DMS153 (cell line): ENCODE results near the gene IFT81.
"Not testable (repeated sequence)": the region's sequence is repeated elsewhere in the genome, so short reads cannot be mapped to it uniquely, and the experiment has no call there.

ENCODE experiments used
- DNase-seq: peaks from one replicate; lab custom pipeline; 2025; lab: John Stamatoyannopoulos, UW

Gene IFT81

DNA sequence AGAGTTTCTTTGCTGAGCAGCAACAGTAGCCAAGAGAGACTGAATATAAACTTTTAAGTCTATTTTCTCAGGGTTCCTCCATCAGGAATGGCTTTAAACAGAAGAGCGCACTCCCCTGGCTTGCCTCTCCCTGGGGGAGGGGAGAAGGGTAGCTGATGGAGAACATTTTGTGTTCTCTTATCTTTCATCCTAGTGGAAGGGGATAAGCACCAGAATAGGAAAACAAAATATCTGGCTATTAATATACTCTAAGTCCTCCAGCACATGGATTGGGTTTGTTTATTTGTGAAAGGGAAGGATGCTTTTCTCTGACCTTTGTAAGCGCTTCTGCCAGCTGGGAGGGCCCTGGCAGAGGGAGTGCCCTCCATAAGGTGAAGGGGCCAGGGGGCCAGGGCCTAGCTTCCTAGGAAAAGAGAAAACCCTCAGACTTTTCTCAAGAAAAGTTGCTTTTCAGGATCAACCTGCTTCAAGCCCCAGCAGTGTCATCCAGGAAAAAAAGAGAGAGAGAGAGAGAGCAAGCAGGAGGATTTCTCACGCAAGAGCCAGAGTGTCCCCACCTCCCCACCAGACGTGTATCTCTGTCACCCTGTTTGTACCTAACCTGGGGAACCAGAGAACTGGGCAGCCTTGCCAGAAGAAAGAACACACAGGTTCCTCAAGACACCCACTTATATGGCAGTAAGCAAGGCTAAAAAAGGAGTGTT, 122.6 kb downstream of the IFT81 start:
- no peak for DNase-seq

DNA sequence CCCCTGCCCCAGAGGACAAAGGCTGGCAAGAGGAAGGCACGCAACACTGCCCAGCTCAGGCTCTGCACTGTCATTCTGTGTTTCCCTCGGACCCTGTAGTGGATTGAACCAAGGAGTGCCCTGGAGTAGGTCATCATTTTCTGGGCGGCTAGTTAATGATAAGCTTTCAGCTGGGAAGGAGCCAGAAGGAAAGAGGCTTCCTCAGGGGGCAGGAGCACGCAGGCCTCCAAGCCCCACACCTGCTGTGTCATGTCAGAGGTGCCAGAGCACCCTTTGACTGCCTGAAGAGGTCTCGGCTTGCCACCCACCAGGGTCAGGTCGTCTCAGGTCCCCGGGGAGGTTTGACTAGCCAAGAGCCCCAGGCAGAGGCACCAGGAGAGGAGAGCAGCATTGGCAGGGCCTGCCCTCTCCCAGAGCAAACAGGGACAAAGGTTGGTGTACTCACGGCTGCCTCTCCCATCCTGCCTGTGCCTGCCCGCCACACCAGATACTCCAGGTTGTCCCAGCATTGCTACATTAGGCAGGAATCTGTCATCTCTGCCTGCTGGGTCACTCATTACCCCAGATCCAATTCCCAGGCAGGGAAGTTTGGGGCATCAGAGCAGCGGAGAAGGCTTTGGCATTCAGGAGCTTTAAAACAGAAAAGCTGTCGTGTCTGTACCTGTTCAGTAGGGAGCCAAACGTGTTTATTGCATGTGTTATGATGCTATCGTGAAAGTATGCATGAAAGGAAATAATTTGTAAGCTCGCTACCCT, 123.4 kb downstream of the IFT81 start:
- no peak for DNase-seq

- DNase-seq: no peak
Observed at GRCh38 chr12:110248096-110248447, 123.9 kb downstream of the IFT81 start.

GRCh38 chr12:110249105-110249504, 124.9 kb downstream of the IFT81 start:
- no peak for DNase-seq

- DNase-seq: no peak
Observed at GRCh38 chr12:110249716-110250225, 125.6 kb downstream of the IFT81 start.

- no peak for DNase-seq
Observed at GRCh38 chr12:110251381-110251780, 127.2 kb downstream of the IFT81 start.

GRCh38 chr12:110252716-110253115, 128.6 kb downstream of the IFT81 start:
- no peak for DNase-seq

DNA sequence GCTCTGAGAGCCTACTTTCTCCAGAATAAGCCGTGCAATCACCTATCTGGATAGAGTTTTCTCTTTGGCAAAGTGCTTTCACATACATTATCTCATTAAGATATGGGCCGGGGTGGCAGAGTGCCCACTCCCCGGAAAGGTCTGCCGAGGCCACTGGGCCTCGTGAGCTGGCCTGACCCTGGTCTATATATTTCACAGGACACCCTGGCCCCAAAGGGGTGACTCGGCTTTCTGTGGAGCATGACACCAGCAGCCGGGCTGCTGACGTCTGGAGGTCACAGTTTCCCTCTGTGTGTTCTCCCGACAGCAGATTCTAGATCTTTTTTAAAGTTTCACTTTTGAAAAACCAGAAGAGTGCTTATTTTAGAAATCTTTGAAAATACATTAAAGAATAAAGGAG, 129.0 kb downstream of the IFT81 start:
- no peak for DNase-seq

GRCh38 chr12:110254971-110255540, 130.9 kb downstream of the IFT81 start:
- DNase-seq: no peak

DNA sequence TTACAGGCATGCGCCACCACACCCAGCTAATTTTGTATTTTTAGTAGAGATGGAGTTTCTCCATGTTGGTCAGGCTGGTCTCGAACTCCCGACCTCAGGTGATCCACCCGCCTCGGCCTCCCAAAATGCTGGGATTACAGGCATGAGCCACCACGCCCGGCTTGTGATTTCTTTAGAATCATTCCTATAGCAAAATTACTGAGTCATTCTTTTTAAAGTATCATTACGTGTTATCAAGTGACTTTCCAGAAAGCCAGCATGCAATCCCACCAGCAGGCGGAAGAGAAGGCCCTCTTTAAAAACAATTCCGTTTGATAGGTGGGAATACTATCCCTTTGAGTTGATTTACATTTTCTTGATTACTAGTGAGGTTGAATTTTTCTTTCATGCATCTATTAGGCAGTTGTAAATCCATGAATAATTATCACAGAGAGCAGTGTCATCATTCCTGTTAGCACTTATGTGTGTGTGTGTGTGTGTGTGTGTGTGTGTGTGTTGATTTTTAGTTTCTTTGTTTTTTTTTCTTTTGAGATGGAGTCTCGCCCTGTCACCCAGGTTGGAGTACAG, 131.8 kb downstream of the IFT81 start:
- not testable (repeated sequence) for DNase-seq

DNA sequence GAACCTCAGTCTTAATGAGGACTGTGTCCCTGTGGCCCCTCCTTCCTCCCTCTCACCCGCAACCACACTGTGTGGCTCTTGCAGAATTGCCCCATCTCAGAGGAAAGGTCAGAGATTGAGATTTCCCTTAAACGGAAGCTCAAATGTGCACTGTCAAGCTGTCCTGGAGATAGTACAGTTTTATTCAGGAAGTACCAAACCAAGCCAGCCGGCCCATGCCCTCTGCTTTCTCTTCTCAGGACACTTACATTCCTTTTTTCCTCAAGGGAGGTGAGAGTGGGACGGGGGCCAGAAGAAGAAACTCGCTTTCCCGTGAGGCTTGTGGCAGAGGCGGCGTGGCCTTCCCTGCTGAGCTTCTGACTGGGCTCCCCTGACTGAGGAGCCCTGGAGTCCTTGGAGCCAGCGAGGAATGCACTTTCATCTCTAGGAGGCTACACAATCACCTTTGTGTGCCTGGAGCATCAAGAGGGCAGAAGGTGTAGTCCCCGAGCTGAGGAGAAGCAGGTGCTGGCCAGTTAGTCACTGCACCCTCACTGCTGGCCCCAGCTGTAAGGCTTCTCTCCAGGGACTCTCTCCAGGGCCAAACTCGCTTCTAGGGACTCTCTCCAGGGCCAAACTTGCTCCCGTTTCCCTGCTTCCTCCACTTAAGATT, 132.7 kb downstream of the IFT81 start:
- DNase-seq: no peak

DNA sequence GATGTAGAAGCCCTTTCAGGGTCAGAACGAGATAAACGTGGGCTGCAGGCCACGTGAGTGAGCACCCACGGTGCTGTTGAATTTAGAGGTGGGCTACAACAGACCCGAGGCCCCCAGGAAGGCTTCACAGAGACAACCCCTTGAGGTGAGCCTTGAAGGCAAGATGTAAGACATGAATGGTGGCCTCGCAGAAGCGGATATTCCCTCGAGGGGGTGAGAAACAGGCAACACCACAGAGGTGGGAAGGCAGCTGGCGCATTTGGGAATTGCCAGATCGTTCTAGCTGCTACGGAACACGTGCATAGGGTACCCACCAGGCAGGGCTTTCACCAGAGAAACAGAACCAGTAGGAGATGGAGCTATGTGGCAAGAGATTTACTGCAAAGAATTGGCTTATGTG, 134.3 kb downstream of the IFT81 start:
- no peak for DNase-seq

DNA sequence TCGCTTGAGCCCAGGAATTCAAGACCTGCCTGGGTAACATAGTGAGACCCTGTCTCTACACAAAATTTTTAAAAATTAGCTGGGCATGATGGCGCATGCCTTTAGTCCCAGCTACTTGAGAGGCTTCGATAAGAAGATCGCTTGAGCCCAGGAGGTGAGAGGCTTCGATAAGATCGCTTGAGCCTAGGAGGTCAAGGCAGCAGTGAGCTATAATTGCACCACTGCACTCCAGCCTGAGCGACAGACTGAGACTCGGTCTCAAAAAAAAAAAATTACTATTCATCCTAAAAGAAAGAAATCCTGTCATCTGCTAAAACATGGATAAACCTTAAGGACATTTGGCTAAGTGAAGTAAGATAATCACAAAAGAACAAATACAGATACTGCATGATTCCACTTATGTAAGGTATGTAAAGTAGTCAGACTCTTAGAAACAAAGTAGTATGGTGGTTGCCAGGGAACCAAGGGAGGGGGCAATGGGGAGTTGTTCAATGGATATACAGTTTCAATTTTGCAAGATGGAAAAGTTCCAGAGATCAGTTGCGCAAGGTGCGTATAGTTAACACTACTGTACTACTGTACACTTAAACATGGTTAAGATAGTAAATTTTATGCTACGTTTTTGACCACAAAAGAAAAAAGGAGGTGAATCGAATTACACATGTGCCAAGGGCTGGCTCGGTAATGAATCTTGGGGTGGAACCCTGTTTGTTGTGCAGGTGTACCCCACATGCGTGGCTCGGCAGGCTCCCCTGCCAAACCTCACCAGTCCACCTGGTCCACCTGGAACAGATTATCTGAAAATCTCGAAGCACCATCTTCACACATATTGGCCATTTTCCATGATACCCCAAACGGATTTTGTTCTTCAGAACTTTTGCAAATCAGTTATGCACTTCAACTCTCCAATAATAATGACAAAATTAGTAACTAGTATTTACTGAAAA, 138.6 kb downstream of the IFT81 start:
- DNase-seq: no peak

- peak; percentile 7 for DNase-seq
Observed at GRCh38 chr12:110266381-110266960, 142.3 kb downstream of the IFT81 start.

DNA sequence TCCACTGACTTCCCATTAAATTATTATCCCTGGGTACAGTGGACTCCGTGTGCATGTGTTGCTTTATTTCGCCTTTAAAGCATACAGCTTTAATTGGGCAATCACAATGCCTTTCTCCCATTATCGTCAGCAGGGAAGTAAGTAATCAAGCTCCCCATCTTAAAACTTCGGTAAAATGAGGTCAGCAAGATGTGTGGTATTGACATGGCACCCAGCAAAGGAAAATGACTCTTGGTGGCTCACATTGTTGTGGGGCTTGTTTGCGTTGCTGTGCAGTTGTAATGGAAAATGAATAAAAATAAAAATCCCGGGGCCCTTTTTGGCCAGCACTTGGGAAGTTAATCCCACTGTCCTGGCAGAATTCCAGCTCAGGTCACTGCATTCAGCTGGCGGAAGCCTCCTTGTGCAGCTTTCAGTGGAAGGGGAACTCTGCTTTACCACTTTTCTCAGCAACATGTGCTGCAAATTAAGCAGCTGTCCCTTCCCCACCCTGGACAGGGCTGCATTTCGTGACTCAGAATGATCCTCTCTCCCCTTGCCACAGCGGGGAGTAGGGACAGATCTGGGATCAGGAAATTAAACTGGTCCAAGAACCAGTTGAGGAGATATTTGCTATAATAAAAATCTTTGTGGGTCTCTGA, 142.9 kb downstream of the IFT81 start:
- peak; percentile 58 for DNase-seq
